Erythroblast (primary cell): Measurements from ENCODE around the gene ANP32A.

Experiments
- DNase-seq, 2 experiments: peaks; one replicate each; lab custom pipeline; 2025; lab: John Stamatoyannopoulos, UW
- GATA1 ChIP-seq: IDR thresholded peaks from 2 replicates; pipeline ENCODE4 v1.6.1; 2011; ENCODE audit warnings: low read depth, mild to moderate bottlenecking, control low read depth, low read length, moderate library complexity
- POLR2A ChIP-seq: IDR thresholded peaks from 2 replicates; pipeline ENCODE4 v1.6.1; 2011; ENCODE audit warnings: mild to moderate bottlenecking, low read length

Gene ANP32A

GRCh38 chr15:68816158-68816557 is 4.5 kb downstream of the ANP32A start:
- TF ChIP-seq POLR2A: no peak
- no peak for TF ChIP-seq GATA1
- peak; percentile 22 to 33 for DNase-seq

DNA sequence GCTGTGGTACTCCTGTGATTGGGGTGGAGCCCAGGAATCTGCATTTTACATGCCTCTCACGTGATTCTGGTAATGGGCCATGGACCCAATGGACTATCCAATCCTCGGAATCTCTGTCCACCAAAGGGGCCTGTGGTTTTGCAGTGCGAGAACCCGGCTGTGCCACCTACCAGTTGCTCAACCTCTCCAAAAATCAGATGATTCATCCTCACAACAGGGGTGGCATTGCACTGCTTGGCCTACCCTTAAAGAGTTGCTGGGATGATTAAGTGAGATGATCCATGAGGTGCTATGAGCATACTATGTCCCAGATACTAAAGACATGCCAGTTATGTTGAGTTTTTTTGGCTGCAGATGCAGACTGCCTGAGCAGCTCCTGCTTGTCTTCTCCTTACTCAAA is 5.1 kb downstream of the ANP32A start:
- TF ChIP-seq GATA1 (no peak), POLR2A (no peak)
- peak in 1 of 2 experiments; percentile 29 for DNase-seq

- peak; percentile 47 to 49 for DNase-seq
- TF ChIP-seq POLR2A: no peak
- TF ChIP-seq GATA1: no peak
Observed at GRCh38 chr15:68814596-68814995, 6.1 kb downstream of the ANP32A start.

DNA sequence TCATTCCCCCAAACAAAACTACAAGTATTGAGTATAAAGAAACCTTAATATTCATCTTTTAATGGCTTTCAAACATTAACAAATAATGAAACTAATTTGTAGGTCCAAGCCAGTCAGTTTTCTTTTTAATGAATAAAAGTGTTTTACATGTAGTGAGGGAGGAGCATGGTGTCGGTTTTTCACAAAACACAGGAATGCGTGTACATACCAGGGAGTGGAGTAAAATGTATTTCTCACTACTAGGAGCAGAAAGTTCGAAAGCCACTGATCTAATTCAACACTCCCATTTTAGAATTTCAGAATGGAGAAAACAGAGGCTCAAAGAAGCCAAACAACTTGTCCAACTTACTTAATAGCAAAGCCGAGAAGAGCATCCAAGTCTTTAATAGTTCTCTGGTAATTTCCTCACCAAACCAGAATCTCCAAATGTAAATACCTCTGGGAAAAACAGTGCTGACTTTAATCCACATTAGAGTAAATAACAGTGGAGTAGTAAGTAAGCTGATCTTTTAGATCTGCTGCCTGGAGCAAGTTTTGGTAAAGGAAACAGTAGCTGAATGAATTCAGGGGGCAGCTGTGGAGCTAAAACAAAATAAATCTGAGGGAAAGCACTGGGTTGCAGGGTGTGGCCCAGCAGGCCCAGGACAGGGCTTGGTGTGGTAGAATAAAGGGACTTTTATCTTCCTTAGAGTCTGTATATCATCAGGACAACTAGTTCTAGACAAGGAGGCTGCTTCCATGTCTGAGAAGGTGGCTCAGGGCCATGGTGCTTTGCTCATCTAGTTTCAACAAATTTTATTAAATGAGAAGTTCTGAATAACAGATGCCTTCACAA is 7.9 kb downstream of the ANP32A start:
- no peak for DNase-seq
- TF ChIP-seq POLR2A (no peak), GATA1 (no peak)

DNA sequence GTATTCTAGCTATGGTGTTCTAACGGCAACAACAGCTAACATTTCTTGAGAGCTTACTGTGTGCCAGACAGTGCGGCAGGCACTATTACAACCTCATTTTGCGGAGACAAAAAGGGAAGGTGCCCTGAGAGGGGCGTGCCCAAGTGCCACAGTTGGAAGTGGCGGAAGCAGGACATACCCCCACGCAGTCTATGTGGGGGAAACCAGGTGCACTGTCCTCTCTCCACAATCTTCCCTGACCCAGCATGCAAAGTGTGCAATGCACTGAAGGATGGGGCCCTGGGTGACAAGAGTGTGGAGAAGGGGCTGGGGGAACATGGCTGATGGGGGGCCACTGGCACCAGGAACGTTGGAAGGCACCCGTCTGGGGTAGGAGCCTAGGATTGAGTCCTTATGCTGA is 8.6 kb downstream of the ANP32A start:
- no peak for DNase-seq
- TF ChIP-seq GATA1: no peak
- TF ChIP-seq POLR2A: no peak

- DNase-seq: no peak
- TF ChIP-seq POLR2A (no peak), GATA1 (no peak)
Observed at GRCh38 chr15:68809517-68809916, 11.2 kb downstream of the ANP32A start.

- DNase-seq: no peak
- TF ChIP-seq GATA1 (no peak), POLR2A (no peak)
Observed at GRCh38 chr15:68808770-68809169, 11.9 kb downstream of the ANP32A start.

DNA sequence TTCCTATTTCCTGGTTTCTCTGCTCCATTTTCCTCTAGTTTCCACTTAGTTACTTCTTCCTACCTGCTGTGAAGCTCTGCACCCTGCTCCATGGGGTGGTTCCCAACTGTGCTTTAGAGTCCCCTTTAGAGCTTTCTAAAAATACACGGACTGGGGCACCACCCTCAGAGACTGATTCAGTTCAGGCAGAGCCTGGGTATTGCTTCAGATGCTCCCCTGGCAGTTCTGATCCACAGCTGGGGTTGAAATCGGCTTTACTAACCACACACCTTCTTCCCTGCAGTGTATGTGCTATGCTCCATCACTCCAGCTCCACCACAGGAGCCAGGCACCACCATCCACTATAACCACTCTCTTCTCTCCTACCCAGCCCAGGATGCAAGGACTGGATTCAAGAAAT is 12.6 kb downstream of the ANP32A start:
- DNase-seq: no peak
- TF ChIP-seq POLR2A (no peak), GATA1 (no peak)

DNA sequence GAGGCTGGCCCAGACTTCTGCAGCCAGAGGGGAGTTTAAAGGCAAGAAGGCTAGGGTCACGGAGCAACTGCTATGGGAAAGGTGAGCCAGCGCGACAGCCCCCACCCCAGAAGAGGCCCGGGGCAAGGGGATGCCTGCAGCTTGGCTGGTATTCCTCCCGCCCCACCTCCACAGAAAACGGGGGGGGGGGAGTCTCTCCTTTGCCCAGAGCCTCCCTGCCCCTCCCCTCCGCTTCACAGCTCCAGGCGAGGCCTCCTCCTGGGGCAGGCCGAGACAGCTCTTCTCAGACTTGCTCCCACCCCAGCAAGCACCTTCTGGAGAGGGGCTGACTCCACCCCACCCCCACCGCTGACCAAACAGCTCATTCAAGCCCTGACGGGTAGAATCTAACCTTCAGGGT is 13.4 kb downstream of the ANP32A start:
- no peak for DNase-seq

GRCh38 chr15:68806220-68807060 is 14.3 kb downstream of the ANP32A start:
- TF ChIP-seq POLR2A: no peak
- TF ChIP-seq GATA1: no peak

More for the DNA sequence above, 13.4 kb downstream of the ANP32A start:
- TF ChIP-seq POLR2A: no peak
- no peak for TF ChIP-seq GATA1

GRCh38 chr15:68802373-68802772 is 18.3 kb downstream of the ANP32A start:
- no peak for DNase-seq
- TF ChIP-seq GATA1: no peak
- TF ChIP-seq POLR2A: no peak

More at GRCh38 chr15:68806220-68807060, 14.3 kb downstream of the ANP32A start:
- no peak for DNase-seq

DNA sequence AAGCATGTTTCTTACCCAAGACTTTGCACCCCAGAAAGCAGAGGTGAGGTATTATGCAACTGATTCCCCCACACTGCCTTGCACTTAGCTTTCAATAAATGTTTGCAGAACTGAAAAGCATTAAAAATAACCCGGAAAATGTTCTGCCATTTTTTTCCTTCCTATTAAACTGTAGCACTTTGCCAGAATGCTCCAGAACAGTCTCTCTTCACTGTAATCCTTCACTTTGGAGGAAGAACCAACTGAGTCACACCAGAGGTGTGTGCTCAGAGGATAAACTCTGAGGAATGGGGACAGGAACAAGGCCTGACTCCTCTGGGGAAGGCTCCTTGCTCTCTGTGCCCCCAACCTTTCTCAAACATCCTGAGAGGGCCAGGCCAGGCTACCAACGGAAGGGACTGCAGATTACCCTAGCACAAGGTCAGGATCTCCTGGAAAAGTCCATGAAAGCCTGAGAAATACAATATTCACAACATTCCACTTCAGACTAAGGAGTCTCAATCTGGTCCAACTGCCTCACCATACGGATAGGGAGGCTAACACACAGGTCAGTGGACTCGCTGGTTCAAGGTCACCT is 19.0 kb downstream of the ANP32A start:
- DNase-seq: no peak
- no peak for TF ChIP-seq POLR2A
- no peak for TF ChIP-seq GATA1

DNA sequence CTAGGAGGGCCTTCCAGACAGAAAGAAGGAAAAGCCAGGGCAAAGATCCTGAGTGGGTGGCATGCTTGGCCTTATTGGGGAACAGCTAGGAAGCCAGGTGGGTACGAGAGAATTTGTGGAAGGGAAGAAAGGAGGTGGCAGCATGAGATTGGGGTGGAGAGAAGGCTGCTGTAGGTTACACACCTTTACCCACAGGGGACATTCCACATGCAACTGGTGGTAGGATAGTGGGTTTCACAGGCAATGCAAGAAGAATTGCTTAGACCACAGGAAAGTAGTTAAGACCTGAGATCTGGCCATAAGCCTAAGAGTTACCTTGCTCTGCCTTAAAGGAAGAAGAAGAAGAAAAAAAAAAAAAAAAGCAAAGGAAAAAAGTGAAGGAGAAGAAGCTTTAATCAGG is 19.8 kb downstream of the ANP32A start:
- DNase-seq: no peak
- no peak for TF ChIP-seq POLR2A
- no peak for TF ChIP-seq GATA1
